Measurements from ENCODE around the gene STXBP6.

GRCh38 chr14:24866067-24866639 lies 183.8 kb downstream of the STXBP6 start:
- TF ChIP-seq CTCF (IDR thresholded peaks at IDR 0.05) = no peak
- TF ChIP-seq TCF7L2 (IDR thresholded peaks at IDR 0.05; ENCODE audit: low read depth, low read length) = no peak
